ENCODE results near the gene STK38L. TPM values are rescaled to one million over a fixed set of nuclear protein-coding genes. Genes with fewer than 3 reads are reported as not detected.

Gene STK38L
- polyA plus RNA-seq, 1 donor, result 33.7 TPM

- no CpG with 5 or more reads among the region's 1 CpG for WGBS (ENCODE audit: insufficient coverage, low lambda C conversion rate)
- Histone ChIP-seq H3K27me3 (ENCODE audit: control insufficient read depth, insufficient read depth, low read length) (no peaks in the 10 kb centered on the region), H3K36me3 (ENCODE audit: control insufficient read depth, insufficient read depth, low read length) (no peaks in the 10 kb centered on the region), H3K4me1 (ENCODE audit: control insufficient read depth, insufficient read depth, low read length) (peaks cover 24% of the 10 kb centered on the region), H3K27ac (ENCODE audit: low read length) (peak overlapping the region; percentile 13), H3K4me3 (ENCODE audit: low read length) (no peak overlapping the region), H3K9me3 (ENCODE audit: control insufficient read depth, low read depth, low read length) (no peaks in the 10 kb centered on the region)
- peak in 1 of 2 donors; percentile 32 for DNase-seq
Observed at GRCh38 chr12:27291862-27292261, 47.8 kb downstream of the STK38L start.

- no peaks in the 10 kb centered on the region for H3K9me3 ChIP-seq (ENCODE audit: control insufficient read depth, low read depth, low read length)
- no peak overlapping the region for H3K27ac ChIP-seq (ENCODE audit: low read length)
- 80% methylated on average over 1 of the region's 2 CpGs for WGBS (ENCODE audit: insufficient coverage, low lambda C conversion rate)
- H3K27me3 ChIP-seq (ENCODE audit: control insufficient read depth, insufficient read depth, low read length), result no peaks in the 10 kb centered on the region
- DNase-seq, result no peak
- peaks cover 2% of the 10 kb centered on the region for H3K36me3 ChIP-seq (ENCODE audit: control insufficient read depth, insufficient read depth, low read length)
- peaks cover 24% of the 10 kb centered on the region for H3K4me1 ChIP-seq (ENCODE audit: control insufficient read depth, insufficient read depth, low read length)
- no peak overlapping the region for H3K4me3 ChIP-seq (ENCODE audit: low read length)
Observed at GRCh38 chr12:27292718-27293117, 48.6 kb downstream of the STK38L start.

- Histone ChIP-seq H3K36me3 (ENCODE audit: control insufficient read depth, insufficient read depth, low read length) (peaks cover 6% of the 10 kb centered on the region), H3K4me3 (ENCODE audit: low read length) (no peak overlapping the region), H3K27ac (ENCODE audit: low read length) (no peak overlapping the region), H3K27me3 (ENCODE audit: control insufficient read depth, insufficient read depth, low read length) (no peaks in the 10 kb centered on the region), H3K9me3 (ENCODE audit: control insufficient read depth, low read depth, low read length) (no peaks in the 10 kb centered on the region), H3K4me1 (ENCODE audit: control insufficient read depth, insufficient read depth, low read length) (peaks cover 24% of the 10 kb centered on the region)
- no CpG with 5 or more reads among the region's 3 CpGs for WGBS (ENCODE audit: insufficient coverage, low lambda C conversion rate)
- no peak for DNase-seq
Observed at GRCh38 chr12:27293463-27293862, 49.4 kb downstream of the STK38L start.

DNA sequence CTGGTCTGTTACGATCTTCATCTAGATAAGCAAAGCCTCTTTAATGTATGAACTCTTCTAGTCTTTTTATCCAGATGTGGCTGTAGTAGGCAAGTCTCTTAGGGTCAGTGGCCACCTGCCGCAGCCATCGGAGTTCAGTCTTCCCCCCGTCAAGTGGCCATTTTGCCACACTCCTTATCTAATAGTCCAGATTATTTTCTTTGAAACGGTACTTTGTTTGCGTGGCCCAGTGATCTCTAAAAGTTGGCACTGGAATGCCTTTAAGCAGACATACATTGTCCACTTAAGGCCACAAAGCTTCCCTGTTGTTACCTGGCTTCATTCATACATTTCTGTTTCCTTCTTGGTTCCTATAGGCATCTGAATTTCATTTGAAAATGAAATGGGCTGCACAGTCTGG is 52.6 kb downstream of the STK38L start:
- Histone ChIP-seq H3K4me1 (ENCODE audit: control insufficient read depth, insufficient read depth, low read length) (peaks cover 4% of the 10 kb centered on the region), H3K36me3 (ENCODE audit: control insufficient read depth, insufficient read depth, low read length) (peaks cover 10% of the 10 kb centered on the region), H3K27me3 (ENCODE audit: control insufficient read depth, insufficient read depth, low read length) (no peaks in the 10 kb centered on the region), H3K27ac (ENCODE audit: low read length) (no peak overlapping the region), H3K9me3 (ENCODE audit: control insufficient read depth, low read depth, low read length) (no peaks in the 10 kb centered on the region), H3K4me3 (ENCODE audit: low read length) (no peak overlapping the region)
- WGBS (ENCODE audit: insufficient coverage, low lambda C conversion rate), result 50% methylated on average over 2 of the region's 6 CpGs
- no peak for DNase-seq

DNA sequence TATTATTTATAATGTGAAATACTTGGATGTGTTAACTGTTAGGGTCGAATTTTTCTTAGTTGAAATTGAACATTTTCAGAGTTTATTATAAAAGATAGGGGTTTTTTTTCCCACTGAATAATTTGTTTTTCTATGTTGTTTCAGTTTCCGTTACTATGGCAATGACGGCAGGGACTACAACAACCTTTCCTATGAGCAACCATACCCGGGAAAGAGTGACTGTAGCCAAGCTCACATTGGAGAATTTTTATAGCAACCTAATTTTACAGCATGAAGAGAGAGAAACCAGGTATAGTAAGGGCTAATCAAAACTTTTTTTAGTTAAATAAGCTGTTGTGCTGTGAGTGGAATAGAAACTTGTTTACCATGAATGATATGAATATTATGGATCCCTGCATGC is 53.5 kb downstream of the STK38L start:
- Histone ChIP-seq H3K27me3 (ENCODE audit: control insufficient read depth, insufficient read depth, low read length) (no peaks in the 10 kb centered on the region), H3K4me3 (ENCODE audit: low read length) (no peak overlapping the region), H3K9me3 (ENCODE audit: control insufficient read depth, low read depth, low read length) (no peaks in the 10 kb centered on the region), H3K36me3 (ENCODE audit: control insufficient read depth, insufficient read depth, low read length) (peaks cover 10% of the 10 kb centered on the region), H3K4me1 (ENCODE audit: control insufficient read depth, insufficient read depth, low read length) (no peaks in the 10 kb centered on the region), H3K27ac (ENCODE audit: low read length) (no peak overlapping the region)
- WGBS (ENCODE audit: insufficient coverage, low lambda C conversion rate), result 89% methylated on average over 3 of the region's 4 CpGs
- DNase-seq, result no peak

DNA sequence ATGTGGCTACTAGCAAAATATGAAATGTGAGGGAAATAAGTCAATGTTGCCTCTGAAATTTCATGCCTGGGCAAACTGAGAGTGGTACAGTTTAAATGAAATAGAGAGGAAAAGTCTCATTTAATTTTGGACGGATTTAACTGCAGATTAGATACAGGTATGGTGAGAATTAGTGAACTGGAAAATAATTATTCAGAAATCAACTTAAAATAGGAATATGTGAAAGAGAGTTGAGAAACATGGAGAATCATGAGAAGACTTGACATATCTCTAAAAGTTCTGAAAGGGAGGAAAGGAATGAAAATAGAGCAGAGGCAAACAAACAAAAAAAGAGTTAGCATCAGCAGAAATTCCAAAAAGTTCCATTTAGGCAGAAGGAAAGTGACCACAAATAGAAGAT is 55.0 kb downstream of the STK38L start:
- Histone ChIP-seq H3K4me1 (ENCODE audit: control insufficient read depth, insufficient read depth, low read length) (no peaks in the 10 kb centered on the region), H3K27ac (ENCODE audit: low read length) (no peak overlapping the region), H3K36me3 (ENCODE audit: control insufficient read depth, insufficient read depth, low read length) (peaks cover 10% of the 10 kb centered on the region), H3K9me3 (ENCODE audit: control insufficient read depth, low read depth, low read length) (no peaks in the 10 kb centered on the region), H3K4me3 (ENCODE audit: low read length) (no peak overlapping the region), H3K27me3 (ENCODE audit: control insufficient read depth, insufficient read depth, low read length) (no peaks in the 10 kb centered on the region)
- WGBS (ENCODE audit: insufficient coverage, low lambda C conversion rate), result 100% methylated on average over 1 of the region's 1 CpG
- DNase-seq, result no peak

DNA sequence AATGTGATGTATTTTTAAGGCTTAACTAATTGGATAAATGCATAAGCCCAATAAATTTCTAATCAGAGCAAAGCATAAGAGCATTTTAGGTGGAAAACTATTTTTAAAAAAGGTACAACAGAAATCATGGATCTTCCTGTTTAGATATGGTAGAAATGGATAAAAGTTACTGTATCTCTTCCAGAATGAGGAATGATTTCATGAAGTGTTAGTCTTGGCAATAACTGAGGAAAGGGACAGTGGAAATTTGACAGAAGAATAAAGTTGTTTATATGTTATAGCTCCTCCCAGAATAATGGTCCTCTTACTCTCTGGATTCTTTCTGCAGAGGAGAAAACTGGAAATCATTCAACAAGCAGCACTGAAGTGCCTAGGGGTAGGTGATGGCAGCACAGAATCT is 56.1 kb downstream of the STK38L start:
- Histone ChIP-seq H3K4me1 (ENCODE audit: control insufficient read depth, insufficient read depth, low read length) (no peaks in the 10 kb centered on the region), H3K27ac (ENCODE audit: low read length) (no peak overlapping the region), H3K36me3 (ENCODE audit: control insufficient read depth, insufficient read depth, low read length) (peaks cover 10% of the 10 kb centered on the region), H3K4me3 (ENCODE audit: low read length) (no peak overlapping the region), H3K9me3 (ENCODE audit: control insufficient read depth, low read depth, low read length) (no peaks in the 10 kb centered on the region), H3K27me3 (ENCODE audit: control insufficient read depth, insufficient read depth, low read length) (no peaks in the 10 kb centered on the region)
- DNase-seq, result no peak

DNA sequence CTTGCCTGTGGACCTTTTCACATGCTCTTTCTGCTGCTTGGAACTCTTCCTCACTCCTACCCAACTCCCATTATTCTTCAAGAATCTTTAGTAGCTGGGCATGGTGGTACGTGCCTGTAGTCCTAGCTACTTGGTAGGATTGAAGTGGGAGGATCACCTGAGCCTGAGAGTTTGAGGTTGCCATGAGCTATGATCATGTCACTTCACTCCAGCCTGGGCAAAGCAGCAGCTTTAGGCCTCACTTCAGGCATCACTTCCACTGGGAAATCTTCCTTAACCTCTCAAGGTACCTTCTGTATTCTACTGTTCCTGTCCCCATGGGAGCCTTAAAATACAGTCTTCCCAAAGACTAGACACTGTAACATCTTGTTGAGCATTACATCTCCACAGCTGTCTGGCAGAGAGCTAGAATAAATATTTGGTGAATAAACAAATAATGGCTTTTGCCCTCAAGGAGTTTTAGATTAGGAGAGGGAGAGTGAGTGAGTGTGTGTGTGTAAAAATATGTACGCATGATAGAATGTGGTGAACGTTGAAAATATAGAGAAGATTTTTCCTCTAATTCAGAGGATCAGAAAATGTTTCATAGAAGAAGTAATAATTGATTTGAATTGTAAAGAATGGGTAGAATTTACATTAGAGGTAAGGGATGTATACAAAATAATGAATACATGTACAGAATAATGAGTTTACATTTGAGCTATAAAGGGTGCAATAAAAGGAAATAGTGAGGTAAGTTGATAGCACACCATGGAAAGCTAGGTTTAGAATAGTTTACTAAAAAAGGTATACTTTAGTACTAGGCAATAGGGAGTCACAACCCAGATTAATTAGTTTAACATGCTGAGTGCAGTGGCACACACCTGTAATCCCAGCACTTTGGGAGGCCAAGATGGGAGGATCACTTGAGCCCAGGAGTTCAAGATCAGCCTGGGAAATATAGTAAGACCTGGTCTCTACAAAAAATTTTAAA is 59.3 kb downstream of the STK38L start:
- DNase-seq, result peak in 1 of 2 donors; percentile 19
- WGBS (ENCODE audit: insufficient coverage, low lambda C conversion rate), result 17% methylated on average over 1 of the region's 3 CpGs
- no peaks in the 10 kb centered on the region for H3K4me1 ChIP-seq (ENCODE audit: control insufficient read depth, insufficient read depth, low read length)
- H3K9me3 ChIP-seq (ENCODE audit: control insufficient read depth, low read depth, low read length), result no peaks in the 10 kb centered on the region
- no peaks in the 10 kb centered on the region for H3K27me3 ChIP-seq (ENCODE audit: control insufficient read depth, insufficient read depth, low read length)
- H3K4me3 ChIP-seq (ENCODE audit: low read length), result no peak overlapping the region
- no peak overlapping the region for H3K27ac ChIP-seq (ENCODE audit: low read length)
- H3K36me3 ChIP-seq (ENCODE audit: control insufficient read depth, insufficient read depth, low read length), result peaks cover 4% of the 10 kb centered on the region

DNA sequence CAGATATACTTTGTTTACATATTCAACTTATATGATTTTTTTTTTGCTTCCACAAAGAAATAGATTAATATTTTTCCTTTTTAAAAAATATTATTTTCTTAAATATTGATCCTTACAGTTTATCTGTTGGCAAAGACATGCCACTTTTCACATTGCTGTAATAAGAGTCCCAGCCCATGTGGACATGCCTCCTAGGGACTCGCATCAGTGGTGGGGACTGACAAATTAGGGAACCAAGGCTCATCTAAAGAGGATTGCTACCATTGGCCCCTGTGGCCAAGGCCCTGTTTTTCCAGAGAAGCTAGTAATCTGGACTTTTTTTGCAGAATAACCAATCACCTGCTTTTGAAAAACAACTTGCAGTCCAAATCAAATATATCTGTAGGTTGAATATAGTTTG is 60.8 kb downstream of the STK38L start:
- no peak for DNase-seq
- Histone ChIP-seq H3K36me3 (ENCODE audit: control insufficient read depth, insufficient read depth, low read length) (peaks cover 6% of the 10 kb centered on the region), H3K4me1 (ENCODE audit: control insufficient read depth, insufficient read depth, low read length) (no peaks in the 10 kb centered on the region), H3K27ac (ENCODE audit: low read length) (no peak overlapping the region), H3K27me3 (ENCODE audit: control insufficient read depth, insufficient read depth, low read length) (no peaks in the 10 kb centered on the region), H3K9me3 (ENCODE audit: control insufficient read depth, low read depth, low read length) (no peaks in the 10 kb centered on the region), H3K4me3 (ENCODE audit: low read length) (no peak overlapping the region)
- WGBS (ENCODE audit: insufficient coverage, low lambda C conversion rate), result no CpG with 5 or more reads among the region's 1 CpG

DNA sequence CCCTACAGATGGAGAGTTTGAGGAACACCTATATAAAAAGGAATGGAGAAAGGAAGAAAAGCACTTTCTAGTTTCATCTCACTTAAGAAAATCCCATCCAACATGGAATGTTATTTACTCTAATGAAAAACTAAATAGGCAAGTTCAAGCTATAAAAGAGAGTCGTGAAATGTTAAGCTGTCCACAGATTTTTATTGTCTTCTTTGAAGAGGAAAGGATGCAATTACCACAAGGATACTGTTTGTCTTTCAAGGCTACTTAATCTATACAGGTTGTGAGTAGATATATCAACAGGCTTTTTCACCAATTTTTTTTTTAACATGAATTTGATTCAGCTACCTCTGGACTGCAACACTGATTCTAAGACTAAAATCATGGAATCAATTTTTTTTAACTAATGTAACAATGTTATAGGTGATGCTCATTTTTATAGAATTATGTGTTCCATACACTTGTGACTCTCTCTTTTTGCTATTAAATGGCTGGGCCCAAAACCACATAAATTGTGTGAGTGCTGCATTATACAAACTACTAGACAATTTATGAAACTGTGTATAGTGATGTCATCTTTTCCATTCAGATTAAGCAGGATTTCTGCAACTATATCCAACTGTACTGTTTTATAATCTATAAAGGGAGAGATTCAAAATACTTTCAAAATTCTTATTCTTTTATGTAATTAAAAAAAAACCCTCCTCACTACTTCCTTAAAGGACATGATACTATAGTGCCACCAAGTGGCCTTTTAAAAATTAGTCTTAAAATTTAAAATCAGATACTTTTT is 61.8 kb downstream of the STK38L start:
- H3K27me3 ChIP-seq (ENCODE audit: control insufficient read depth, insufficient read depth, low read length), result no peaks in the 10 kb centered on the region
- H3K4me3 ChIP-seq (ENCODE audit: low read length), result no peak overlapping the region
- no peaks in the 10 kb centered on the region for H3K4me1 ChIP-seq (ENCODE audit: control insufficient read depth, insufficient read depth, low read length)
- no peak for DNase-seq
- 71% methylated on average over 1 of the region's 1 CpG for WGBS (ENCODE audit: insufficient coverage, low lambda C conversion rate)
- no peaks in the 10 kb centered on the region for H3K9me3 ChIP-seq (ENCODE audit: control insufficient read depth, low read depth, low read length)
- H3K36me3 ChIP-seq (ENCODE audit: control insufficient read depth, insufficient read depth, low read length), result peaks cover 15% of the 10 kb centered on the region
- no peak overlapping the region for H3K27ac ChIP-seq (ENCODE audit: low read length)
